HepG2 (cell line): ENCODE data around the gene ARHGEF10L. TPM values are rescaled to one million over a fixed set of nuclear protein-coding genes. Genes with fewer than 3 reads are reported as not detected.

Source experiments
- ATAC-seq: fragments of 200-7000 bp; cut with Tn5 transposase; 3 replicates; pipeline ENCODE4 v1.9.1; 2020; ENCODE audit warnings: mild to moderate bottlenecking, moderate library complexity
- BruUV-seq: library from RNA; stranded (reverse); fragments of 400-500 nt; replicated peaks from 2 replicates; lab custom pipeline; 2021; lab: Mats Ljungman, UMichigan
- CTCF ChIA-PET: fragments of 300-600 bp; formaldehyde crosslinking; extraction: SDS; loops from one replicate; lab custom pipeline; 2021; ENCODE audit warnings: low total read pairs, inconsistent platforms, low intra/inter-chr PET ratio; lab: Yijun Ruan, JAX
- POLR2A ChIA-PET: fragments of 350-600 bp; sonication (Branson Sonifier 250); formaldehyde crosslinking; loops from one replicate; lab custom pipeline; 2020; ENCODE audit warnings: antibody characterized with exemption, inconsistent platforms; lab: Yijun Ruan, JAX
- DNase-seq: peaks from one replicate; pipeline ENCODE4 v3.0.0-alpha.2; 2015; ENCODE audit warnings: low spot score
- FAIRE-seq: peaks from 3 replicates; lab custom pipeline; 2011; peaks lifted over from hg19 to GRCh38; lab: Jason Lieb, UNC
- H2AFZ ChIP-seq: one replicate; pipeline ENCODE4 v1.6.1; 2011; ENCODE audit warnings: low read length, inconsistent platforms
- H3K27ac ChIP-seq: fragments of 300-600 bp; 3 replicates; pipeline ENCODE4 v1.8.0; 2011; ENCODE audit warnings: mixed run types, mild to moderate bottlenecking, mixed read lengths, low read length, inconsistent platforms; ENCODE audit not compliant: insufficient read depth; ENCODE audit errors: extremely low read length
- H3K27me3 ChIP-seq, 2 experiments: fragments of 200-600 bp in 1 of 2; 2 replicates in 1 of 2; 3 replicates in 1 of 2; pipeline versions ENCODE4 v1.6.0 to v1.8.0; 2011; ENCODE audit warnings: low read length in 2 of 2, mild to moderate bottlenecking in 2 of 2, moderate library complexity in 2 of 2, inconsistent platforms in 1 of 2; ENCODE audit not compliant: insufficient read depth in 2 of 2, control insufficient read depth in 1 of 2
- H3K36me3 ChIP-seq, 2 experiments: fragments of 200-600 bp in 1 of 2; replicated peaks in 1 of 2; 2 replicates in 1 of 2; 3 replicates in 1 of 2; pipeline versions ENCODE4 v1.5.1 to v1.8.0; 2011; ENCODE audit warnings: low read length in 2 of 2, inconsistent platforms in 1 of 2; ENCODE audit not compliant: insufficient read depth in 2 of 2, control insufficient read depth in 1 of 2
- H3K4me1 ChIP-seq: 2 replicates; pipeline ENCODE4 v1.5.1; 2012; ENCODE audit warnings: low read length, inconsistent platforms; ENCODE audit not compliant: insufficient read depth
- H3K4me2 ChIP-seq: 2 replicates; pipeline ENCODE4 v1.6.0; 2011; ENCODE audit warnings: low read depth, low read length, inconsistent platforms
- H3K4me3 ChIP-seq, 3 experiments: fragments of 200-600 bp in 1 of 3; sonication (generic), shearing (Covaris generic) in 1 of 3; replicated peaks in 1 of 3; 2 replicates each; pipeline ENCODE4 v1.5.1; 2011 to 2016; ENCODE audit warnings: low read length in 3 of 3, inconsistent platforms in 2 of 3, low read depth in 2 of 3, mild to moderate bottlenecking in 2 of 3, control low read depth in 1 of 3, mixed read lengths in 1 of 3; ENCODE audit not compliant: insufficient read depth in 1 of 3
- H3K79me2 ChIP-seq: one replicate; pipeline ENCODE4 v1.6.1; 2011; ENCODE audit warnings: low read length, inconsistent platforms; ENCODE audit not compliant: insufficient read depth
- H3K9ac ChIP-seq: 2 replicates; pipeline ENCODE4 v1.6.0; 2011; ENCODE audit warnings: mild to moderate bottlenecking, low read depth, low read length, inconsistent platforms; ENCODE audit not compliant: insufficient read depth
- H3K9me3 ChIP-seq: 2 replicates; pipeline ENCODE4 v1.5.1; 2012; ENCODE audit warnings: mild to moderate bottlenecking, low read length
- H4K20me1 ChIP-seq: 2 replicates; pipeline ENCODE4 v1.6.0; 2011; ENCODE audit warnings: inconsistent platforms, mild to moderate bottlenecking, low read length, moderate library complexity; ENCODE audit not compliant: insufficient read depth
- ARNTL ChIP-seq: sonication (generic); formaldehyde crosslinking; IDR thresholded peaks from 2 replicates; pipeline ENCODE4 v1.4.0; 2020; ENCODE audit warnings: mild to moderate bottlenecking, missing genetic modification reagents
- DPF2 ChIP-seq: sonication (generic); formaldehyde crosslinking; IDR thresholded peaks from 2 replicates; pipeline ENCODE4 v1.4.0; 2020; ENCODE audit warnings: mild to moderate bottlenecking, low read depth, missing genetic modification reagents, borderline replicate concordance
- FIP1L1 ChIP-seq: fragments of 200-400 bp; formaldehyde crosslinking; IDR thresholded peaks from 2 replicates; pipeline ENCODE4 v1.6.1; 2018; ENCODE audit warnings: low read depth, mild to moderate bottlenecking, low read length, moderate library complexity, borderline replicate concordance; ENCODE audit not compliant: insufficient read depth
- IKZF4 ChIP-seq: sonication (generic); formaldehyde crosslinking; IDR thresholded peaks from 2 replicates; pipeline ENCODE4 v1.5.1; 2020; ENCODE audit warnings: borderline replicate concordance, mild to moderate bottlenecking, low read depth, missing genetic modification reagents; ENCODE audit errors: not compliant biosample characterization
- MYC ChIP-seq: sonication (generic); formaldehyde crosslinking; IDR thresholded peaks from 2 replicates; pipeline ENCODE4 v1.9.0; 2021; ENCODE audit warnings: missing genetic modification reagents, borderline replicate concordance
- NFATC3 ChIP-seq: sonication (generic); formaldehyde crosslinking; IDR thresholded peaks from 2 replicates; pipeline ENCODE4 v1.5.1; 2020; ENCODE audit warnings: mild to moderate bottlenecking, missing genetic modification reagents
- RFXAP ChIP-seq: sonication (generic); formaldehyde crosslinking; IDR thresholded peaks from 2 replicates; pipeline ENCODE4 v1.4.0; 2020; ENCODE audit warnings: missing genetic modification reagents, borderline replicate concordance
- SMAD1 ChIP-seq: sonication (generic); formaldehyde crosslinking; IDR thresholded peaks from 2 replicates; pipeline ENCODE4 v1.4.0; 2020; ENCODE audit warnings: missing genetic modification reagents, low read depth, mild to moderate bottlenecking, borderline replicate concordance
- STAG1 ChIP-seq: sonication (generic); formaldehyde crosslinking; IDR thresholded peaks from 2 replicates; pipeline ENCODE4 v1.4.0; 2020; ENCODE audit warnings: missing genetic modification reagents
- ZNF672 ChIP-seq: sonication (generic); formaldehyde crosslinking; IDR thresholded peaks from 2 replicates; pipeline ENCODE4 v1.8.1; 2022; ENCODE audit warnings: missing genetic modification reagents
- WGBS: methylation state at CpG from one replicate; pipeline ENCODE4 v1.1.6; 2017; ENCODE audit warnings: low lambda C conversion rate; 5-methylcytosine and 5-hydroxymethylcytosine counted together
- in situ Hi-C: cut with HindIII; loops from 2 replicates; pipeline ENCODE4 v1.10.0; 2017; ENCODE audit warnings: low pct_unique_long_range_greater_than_20kb; ENCODE audit not compliant: extremely low pct_ligation_motif_present
- intact Hi-C: fragments of 100-400 bp; cut with micrococcal nuclease; formaldehyde crosslinking; loops from one replicate; pipeline ENCODE4 v1.10.0; 2022; ENCODE audit not compliant: unreplicated experiment
- polyA plus RNA-seq, 8 experiments: library from polyadenylated mRNA; depleted of rRNA in 3 of 8; stranded (reverse) in 7 of 8; unstranded in 1 of 8; fragments of >200 nt; fragmentation: Illumina TruSeq in 4 of 8; extraction: Trizol in 4 of 8; gene quantifications; 2 replicates each; pipeline versions ENCODE4 v1.2.1 to v1.2.3, GENCODE V29; 2011 to 2016; ENCODE audit warnings: low read depth in 4 of 8, missing spikeins in 1 of 8, mixed read lengths in 1 of 8; ENCODE audit not compliant: insufficient read depth in 1 of 8
- total RNA-seq, 5 experiments: library from RNA; depleted of rRNA; stranded (reverse); fragments of >200 nt; fragmentation: Illumina TruSeq; extraction: Trizol; gene quantifications; 2 replicates each; pipeline ENCODE4 v1.2.3, GENCODE V29; 2016; ENCODE audit warnings: low read depth in 1 of 5
- TF ChIP-seq, protein P1 (sequence below): sonication (generic); formaldehyde crosslinking; IDR thresholded peaks from 2 replicates; pipeline ENCODE4 v1.5.0; 2020; ENCODE audit warnings: mild to moderate bottlenecking, missing genetic modification reagents, moderate library complexity
- TF ChIP-seq, protein P2 (sequence below): sonication (generic); formaldehyde crosslinking; IDR thresholded peaks from 2 replicates; pipeline ENCODE4 v1.4.0; 2020; ENCODE audit warnings: missing genetic modification reagents, borderline replicate concordance
- TF ChIP-seq, protein P3 (sequence below): IDR thresholded peaks from 2 replicates; pipeline ENCODE4 v1.6.1; 2012; ENCODE audit warnings: low read depth, low read length, improper control_type of control experiment

The ARHGEF10L gene
- total and polyA plus RNA-seq, 2 of the 13 experiments (the other 11 are each of a cell fraction or from before 2014, with no cell fraction given) = 46.5 to 78.3 TPM

DNA sequence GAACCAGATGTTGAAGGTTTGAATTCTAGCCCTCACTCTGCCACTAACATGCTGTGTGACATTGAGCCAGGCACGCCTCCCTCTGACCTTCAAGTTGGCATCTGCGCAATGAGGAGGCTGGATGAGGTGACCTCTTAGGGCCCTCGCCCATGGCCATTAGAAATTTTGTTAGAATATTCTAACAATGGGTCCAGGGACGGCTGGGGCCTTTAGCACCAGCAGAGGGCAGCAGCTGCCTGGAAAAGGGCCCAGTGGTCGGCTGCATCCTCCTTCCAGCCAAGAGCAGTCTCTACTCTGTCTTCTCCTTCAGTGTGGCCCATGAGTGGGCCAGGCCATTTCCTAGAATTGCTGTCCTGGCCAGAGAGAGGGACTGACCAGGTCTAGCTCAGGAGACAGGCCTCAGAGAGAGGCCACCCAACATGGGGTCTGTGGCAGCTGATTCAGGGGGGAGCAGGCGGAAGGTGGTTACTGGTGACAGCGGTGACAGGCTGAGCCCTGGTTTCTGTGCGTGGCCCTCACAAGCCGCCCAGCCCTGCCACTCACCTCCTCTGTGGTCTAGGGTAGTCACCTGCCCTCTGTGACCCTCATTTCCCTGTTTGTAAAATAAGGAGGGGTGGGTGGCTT, 114.3 kb downstream of the ARHGEF10L start:
- ChIA-PET POLR2A (no interaction called here), CTCF (no interaction called here)
- no peak overlapping the region for H2AFZ ChIP-seq
- WGBS = 94% methylated on average over 5 of the region's 9 CpGs
- ATAC-seq = peak; percentile 62
- no peaks in the 10 kb centered on the region for H3K9me3 ChIP-seq
- no TSS peak for BruUV-seq
- no peaks in the 10 kb centered on the region for H3K4me1 ChIP-seq
- H3K4me2 ChIP-seq = no peak overlapping the region
- H3K4me3 ChIP-seq = no peak overlapping the region
- H3K27ac ChIP-seq = no peak overlapping the region
- intact Hi-C loops (no loop called here), in situ Hi-C loops (no loop called here)
- TF ChIP-seq IKZF4 = no peak
- TF ChIP-seq STAG1 (CRISPR knock-in tag) = peak; percentile 45
- TF ChIP-seq, protein P1, sequence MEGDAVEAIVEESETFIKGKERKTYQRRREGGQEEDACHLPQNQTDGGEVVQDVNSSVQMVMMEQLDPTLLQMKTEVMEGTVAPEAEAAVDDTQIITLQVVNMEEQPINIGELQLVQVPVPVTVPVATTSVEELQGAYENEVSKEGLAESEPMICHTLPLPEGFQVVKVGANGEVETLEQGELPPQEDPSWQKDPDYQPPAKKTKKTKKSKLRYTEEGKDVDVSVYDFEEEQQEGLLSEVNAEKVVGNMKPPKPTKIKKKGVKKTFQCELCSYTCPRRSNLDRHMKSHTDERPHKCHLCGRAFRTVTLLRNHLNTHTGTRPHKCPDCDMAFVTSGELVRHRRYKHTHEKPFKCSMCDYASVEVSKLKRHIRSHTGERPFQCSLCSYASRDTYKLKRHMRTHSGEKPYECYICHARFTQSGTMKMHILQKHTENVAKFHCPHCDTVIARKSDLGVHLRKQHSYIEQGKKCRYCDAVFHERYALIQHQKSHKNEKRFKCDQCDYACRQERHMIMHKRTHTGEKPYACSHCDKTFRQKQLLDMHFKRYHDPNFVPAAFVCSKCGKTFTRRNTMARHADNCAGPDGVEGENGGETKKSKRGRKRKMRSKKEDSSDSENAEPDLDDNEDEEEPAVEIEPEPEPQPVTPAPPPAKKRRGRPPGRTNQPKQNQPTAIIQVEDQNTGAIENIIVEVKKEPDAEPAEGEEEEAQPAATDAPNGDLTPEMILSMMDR (CRISPR knock-in tag) = peak; percentile 64
- FAIRE-seq = no peak
- peaks cover 66 to 94% of the 10 kb centered on the region in 2 experiments for H3K36me3 ChIP-seq
- H4K20me1 ChIP-seq = peaks cover 17% of the 10 kb centered on the region; the same call in 1 of the 2 replicates
- H3K27me3 ChIP-seq = no peaks in the 10 kb centered on the region
- no peak overlapping the region for H3K9ac ChIP-seq
- DNase-seq = no peak
- H3K79me2 ChIP-seq = no peaks in the 10 kb centered on the region

DNA sequence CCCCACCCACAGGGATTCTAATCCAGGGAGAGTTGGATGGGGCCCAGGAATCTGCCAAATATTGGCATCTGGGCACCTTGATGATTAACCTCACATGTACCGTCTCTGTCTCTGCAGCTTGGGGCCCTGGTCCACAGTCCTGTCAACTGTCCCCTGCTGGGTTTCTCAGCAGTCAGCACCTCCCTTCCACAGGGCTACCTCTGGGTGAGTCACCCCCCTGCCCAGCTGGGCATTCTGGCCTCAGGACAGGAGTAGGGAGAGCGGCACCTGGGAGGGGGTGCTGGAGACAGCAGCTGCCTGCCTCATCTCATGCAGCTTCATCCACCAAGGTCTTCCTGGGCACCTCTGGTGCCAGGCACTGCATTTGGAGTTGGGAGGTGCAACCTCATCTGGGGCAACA, 115.0 kb downstream of the ARHGEF10L start:
- no peaks in the 10 kb centered on the region for H3K27me3 ChIP-seq
- H2AFZ ChIP-seq = no peak overlapping the region
- no peaks in the 10 kb centered on the region for H3K9me3 ChIP-seq
- H3K4me3 ChIP-seq = no peak overlapping the region
- H3K4me2 ChIP-seq = no peak overlapping the region
- H3K36me3 ChIP-seq = peaks cover 66 to 94% of the 10 kb centered on the region in 2 experiments
- ChIA-PET CTCF (no interaction called here), POLR2A (no interaction called here)
- H3K27ac ChIP-seq = no peak overlapping the region
- H4K20me1 ChIP-seq = peaks cover 21% of the 10 kb centered on the region; the same call in 1 of the 2 replicates
- DNase-seq (no peak), ATAC-seq (no peak), FAIRE-seq (no peak)
- H3K79me2 ChIP-seq = no peaks in the 10 kb centered on the region
- 100% methylated on average over 2 of the region's 2 CpGs for WGBS
- in situ Hi-C loops = no loop called here
- H3K4me1 ChIP-seq = no peaks in the 10 kb centered on the region
- no TSS peak for BruUV-seq
- H3K9ac ChIP-seq = no peak overlapping the region
- intact Hi-C loops = no loop called here
- TF ChIP-seq NFATC3 (CRISPR knock-in tag) = no peak
- no peak for TF ChIP-seq ZNF672 (CRISPR knock-in tag)
- TF ChIP-seq FIP1L1 = no peak
- TF ChIP-seq RFXAP (CRISPR knock-in tag) = no peak
- TF ChIP-seq, protein P2, sequence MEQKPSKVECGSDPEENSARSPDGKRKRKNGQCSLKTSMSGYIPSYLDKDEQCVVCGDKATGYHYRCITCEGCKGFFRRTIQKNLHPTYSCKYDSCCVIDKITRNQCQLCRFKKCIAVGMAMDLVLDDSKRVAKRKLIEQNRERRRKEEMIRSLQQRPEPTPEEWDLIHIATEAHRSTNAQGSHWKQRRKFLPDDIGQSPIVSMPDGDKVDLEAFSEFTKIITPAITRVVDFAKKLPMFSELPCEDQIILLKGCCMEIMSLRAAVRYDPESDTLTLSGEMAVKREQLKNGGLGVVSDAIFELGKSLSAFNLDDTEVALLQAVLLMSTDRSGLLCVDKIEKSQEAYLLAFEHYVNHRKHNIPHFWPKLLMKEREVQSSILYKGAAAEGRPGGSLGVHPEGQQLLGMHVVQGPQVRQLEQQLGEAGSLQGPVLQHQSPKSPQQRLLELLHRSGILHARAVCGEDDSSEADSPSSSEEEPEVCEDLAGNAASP (CRISPR knock-in tag) = no peak
- no peak for TF ChIP-seq DPF2 (CRISPR knock-in tag)
- TF ChIP-seq, protein P3, sequence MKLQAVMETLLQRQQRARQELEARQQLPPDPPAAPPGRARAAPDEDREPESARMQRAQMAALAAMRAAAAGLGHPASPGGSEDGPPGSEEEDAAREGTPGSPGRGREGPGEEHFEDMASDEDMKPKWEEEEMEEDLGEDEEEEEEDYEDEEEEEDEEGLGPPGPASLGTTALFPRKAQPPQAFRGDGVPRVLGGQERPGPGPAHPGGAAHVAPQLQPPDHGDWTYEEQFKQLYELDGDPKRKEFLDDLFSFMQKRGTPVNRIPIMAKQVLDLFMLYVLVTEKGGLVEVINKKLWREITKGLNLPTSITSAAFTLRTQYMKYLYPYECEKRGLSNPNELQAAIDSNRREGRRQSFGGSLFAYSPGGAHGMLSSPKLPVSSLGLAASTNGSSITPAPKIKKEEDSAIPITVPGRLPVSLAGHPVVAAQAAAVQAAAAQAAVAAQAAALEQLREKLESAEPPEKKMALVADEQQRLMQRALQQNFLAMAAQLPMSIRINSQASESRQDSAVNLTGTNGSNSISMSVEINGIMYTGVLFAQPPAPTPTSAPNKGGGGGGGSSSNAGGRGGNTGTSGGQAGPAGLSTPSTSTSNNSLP = no peak
- no peak for TF ChIP-seq SMAD1 (CRISPR knock-in tag)
- TF ChIP-seq MYC (CRISPR knock-in tag) = no peak
- TF ChIP-seq ARNTL (CRISPR knock-in tag) = no peak
